Kidney epithelial cell (primary cell): ENCODE data around the gene SPON1. TPM values are rescaled to one million over a fixed set of nuclear protein-coding genes. Genes with fewer than 3 reads are reported as not detected.

Experiments
- DNase-seq: peaks from one replicate; pipeline ENCODE4 v3.0.0-alpha.2; 2010; ENCODE audit warnings: low read depth
- H3K27me3 ChIP-seq: 2 replicates; pipeline ENCODE4 v1.6.0; 2011; ENCODE audit warnings: low read length; ENCODE audit not compliant: control insufficient read depth, insufficient read depth
- H3K36me3 ChIP-seq: 2 replicates; pipeline ENCODE4 v1.5.1; 2011; ENCODE audit warnings: low read length; ENCODE audit not compliant: control insufficient read depth, insufficient read depth
- H3K4me3 ChIP-seq: 2 replicates; pipeline ENCODE4 v1.5.1; 2011; ENCODE audit warnings: low read depth, mild to moderate bottlenecking, control low read depth, low read length
- total RNA-seq: library from RNA; depleted of rRNA; stranded (reverse); fragments of >200 nt; gene quantifications from 2 replicates; pipeline ENCODE4 v1.2.3, GENCODE V29; 2015
- TF ChIP-seq, protein P1 (sequence below): IDR thresholded peaks from 2 replicates; pipeline ENCODE4 v1.5.1; 2011; ENCODE audit warnings: mild to moderate bottlenecking, moderate library complexity, low read length, control low read depth, inconsistent platforms; ENCODE audit not compliant: insufficient read depth, poor library complexity, severe bottlenecking

The SPON1 gene
- total RNA-seq, 1 donor from 2014 or later = 3.7 TPM

GRCh38 chr11:13966013-13966412, 3.5 kb downstream of the SPON1 start:
- Histone ChIP-seq H3K4me3 (no peak overlapping the region), H3K36me3 (no peaks in the 10 kb centered on the region), H3K27me3 (peaks cover 30% of the 10 kb centered on the region)
- no peak for DNase-seq
- TF ChIP-seq, protein P1, sequence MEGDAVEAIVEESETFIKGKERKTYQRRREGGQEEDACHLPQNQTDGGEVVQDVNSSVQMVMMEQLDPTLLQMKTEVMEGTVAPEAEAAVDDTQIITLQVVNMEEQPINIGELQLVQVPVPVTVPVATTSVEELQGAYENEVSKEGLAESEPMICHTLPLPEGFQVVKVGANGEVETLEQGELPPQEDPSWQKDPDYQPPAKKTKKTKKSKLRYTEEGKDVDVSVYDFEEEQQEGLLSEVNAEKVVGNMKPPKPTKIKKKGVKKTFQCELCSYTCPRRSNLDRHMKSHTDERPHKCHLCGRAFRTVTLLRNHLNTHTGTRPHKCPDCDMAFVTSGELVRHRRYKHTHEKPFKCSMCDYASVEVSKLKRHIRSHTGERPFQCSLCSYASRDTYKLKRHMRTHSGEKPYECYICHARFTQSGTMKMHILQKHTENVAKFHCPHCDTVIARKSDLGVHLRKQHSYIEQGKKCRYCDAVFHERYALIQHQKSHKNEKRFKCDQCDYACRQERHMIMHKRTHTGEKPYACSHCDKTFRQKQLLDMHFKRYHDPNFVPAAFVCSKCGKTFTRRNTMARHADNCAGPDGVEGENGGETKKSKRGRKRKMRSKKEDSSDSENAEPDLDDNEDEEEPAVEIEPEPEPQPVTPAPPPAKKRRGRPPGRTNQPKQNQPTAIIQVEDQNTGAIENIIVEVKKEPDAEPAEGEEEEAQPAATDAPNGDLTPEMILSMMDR = no peak

DNA sequence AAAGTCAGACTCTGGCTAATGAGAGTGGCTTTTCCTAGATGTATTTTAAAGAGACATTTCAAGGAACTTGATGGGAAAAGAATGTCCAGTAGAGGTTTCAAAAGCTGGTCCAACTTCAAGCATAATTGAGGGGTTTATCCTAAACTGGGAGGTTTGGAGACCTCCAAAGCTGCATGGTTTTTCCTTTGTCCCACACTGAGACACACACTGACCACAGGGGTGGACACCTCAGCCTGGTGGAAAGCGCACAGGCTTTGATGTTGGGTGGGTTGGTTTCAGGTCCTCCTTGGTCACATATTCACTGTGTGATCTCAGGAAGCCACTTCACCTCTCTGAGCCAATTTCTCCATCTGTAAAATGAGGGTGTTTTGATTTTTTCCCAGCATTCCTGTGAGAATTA, 4.0 kb downstream of the SPON1 start:
- TF ChIP-seq, protein P1 = no peak
- DNase-seq = no peak
- Histone ChIP-seq H3K36me3 (no peaks in the 10 kb centered on the region), H3K27me3 (peaks cover 27% of the 10 kb centered on the region), H3K4me3 (no peak overlapping the region)

- no peak for DNase-seq
- Histone ChIP-seq H3K27me3 (no peaks in the 10 kb centered on the region), H3K36me3 (no peaks in the 10 kb centered on the region), H3K4me3 (no peak overlapping the region)
- TF ChIP-seq, protein P1 = peak; percentile 72
These were observed 8.5 kb downstream of the SPON1 start for GRCh38 chr11:13970986-13971385.

DNA sequence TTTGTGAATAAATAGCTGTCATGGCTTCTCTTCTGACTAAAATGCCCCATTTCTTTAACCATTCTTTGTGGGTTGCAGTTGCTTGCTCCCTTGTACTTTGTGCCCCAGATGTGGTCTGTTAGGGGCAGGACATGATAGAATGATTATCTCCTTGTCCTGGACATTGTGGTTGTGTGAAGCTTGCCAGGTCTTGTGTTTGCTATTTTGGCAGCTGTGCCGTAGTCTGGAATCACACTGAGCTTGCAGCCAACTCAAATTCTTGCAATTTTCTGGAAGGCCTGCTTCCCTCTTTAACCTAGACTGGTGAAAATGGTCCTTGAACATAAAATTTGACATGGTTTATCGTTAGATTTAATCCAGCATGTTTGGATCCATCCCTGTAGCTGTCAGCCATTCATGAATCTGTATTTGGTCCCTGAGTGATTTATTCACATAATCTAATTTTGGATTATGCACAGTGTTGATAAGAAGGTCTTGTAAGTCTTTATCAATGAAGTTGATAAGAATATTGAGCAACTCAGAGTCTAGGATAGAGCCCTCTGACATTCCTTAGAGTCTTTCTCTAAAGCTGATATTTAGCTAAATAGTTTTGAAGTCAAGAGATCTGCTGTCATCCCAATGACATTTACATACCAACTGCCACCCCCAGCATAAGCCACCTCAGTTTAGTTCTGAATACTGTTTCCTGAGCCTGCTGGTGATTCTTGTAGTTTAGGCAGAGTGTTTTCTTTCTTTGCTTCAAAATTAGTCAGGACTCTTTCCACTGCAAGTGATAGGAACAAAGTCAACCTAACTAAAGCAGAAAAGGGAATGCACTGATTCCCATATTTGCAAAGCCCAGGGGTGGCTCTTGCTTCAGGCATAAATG, 9.8 kb downstream of the SPON1 start:
- Histone ChIP-seq H3K27me3 (no peaks in the 10 kb centered on the region), H3K4me3 (no peak overlapping the region), H3K36me3 (no peaks in the 10 kb centered on the region)
- TF ChIP-seq, protein P1 = no peak
- no peak for DNase-seq

DNA sequence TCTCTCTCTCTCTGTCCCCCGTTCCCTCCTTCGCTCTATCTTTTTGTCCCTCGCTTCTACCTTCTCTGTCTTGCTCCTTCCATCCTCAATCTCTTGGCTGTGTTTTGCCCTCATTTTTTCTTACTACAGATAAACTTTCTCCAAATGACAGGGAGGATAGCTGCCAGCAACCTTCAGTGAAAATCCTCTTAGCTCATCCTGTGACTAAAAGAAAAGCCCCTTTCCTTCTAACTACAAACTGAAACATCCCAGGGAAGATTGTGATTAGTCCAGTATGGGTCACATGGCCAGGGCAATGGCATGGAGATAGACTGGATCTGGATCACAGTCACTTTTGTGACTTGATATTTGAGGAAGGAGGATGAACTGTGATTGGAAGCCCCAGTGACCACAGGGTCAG, 10.4 kb downstream of the SPON1 start:
- TF ChIP-seq, protein P1 = no peak
- no peak for DNase-seq
- H3K27me3 ChIP-seq = no peaks in the 10 kb centered on the region
- no peak overlapping the region for H3K4me3 ChIP-seq
- no peaks in the 10 kb centered on the region for H3K36me3 ChIP-seq

DNA sequence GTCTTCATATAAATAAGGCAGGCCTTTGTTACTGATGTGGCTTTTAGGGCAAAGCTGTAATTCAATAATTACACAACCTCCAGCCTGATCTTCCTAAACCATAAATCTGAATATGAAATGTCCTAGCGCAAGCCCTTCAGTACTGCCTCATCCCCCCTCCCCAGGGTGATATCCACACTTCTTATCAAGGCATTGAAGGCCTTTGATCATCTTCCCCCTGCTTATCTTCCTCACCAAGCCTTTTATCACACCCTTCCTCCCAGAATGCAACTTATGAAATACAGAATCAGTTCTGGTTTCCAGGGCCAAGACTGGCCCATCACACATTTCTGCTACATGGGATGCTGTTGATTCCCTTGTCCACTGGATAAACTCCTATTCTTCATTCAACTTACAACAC, 12.1 kb downstream of the SPON1 start:
- Histone ChIP-seq H3K27me3 (no peaks in the 10 kb centered on the region), H3K36me3 (no peaks in the 10 kb centered on the region), H3K4me3 (no peak overlapping the region)
- no peak for DNase-seq
- TF ChIP-seq, protein P1 = no peak
